HG03469 (cell line): ENCODE measurements around the gene WDR7.

Experiments
- ATAC-seq: cut with Tn5 transposase; IDR thresholded peaks from one replicate; pipeline ENCODE4 v1.9.1; 2021; ENCODE audit warnings: mild to moderate bottlenecking, moderate library complexity, moderate number of reproducible peaks; ENCODE audit not compliant: unreplicated experiment

The WDR7 gene

DNA sequence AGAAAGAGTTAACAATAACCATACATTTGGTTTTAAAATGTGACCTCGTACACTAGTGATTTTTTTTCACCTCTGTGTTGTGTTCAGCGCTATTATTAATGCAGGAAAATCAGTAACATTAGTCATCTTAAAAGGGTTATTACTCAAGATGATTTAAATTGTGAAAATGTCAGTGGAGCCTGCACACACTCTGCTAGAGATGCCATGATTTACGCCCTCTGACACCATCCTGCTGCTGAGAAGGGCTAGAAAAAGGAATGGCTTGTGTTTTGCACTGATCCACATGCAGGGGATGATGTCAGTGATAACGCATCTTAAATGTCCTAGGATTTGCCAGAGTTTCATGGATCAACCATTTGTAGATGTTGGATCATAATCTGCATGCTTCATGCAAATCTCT, 374.4 kb downstream of the WDR7 start:
- ATAC-seq, result no peak

- ATAC-seq, result no peak
These were observed 375.2 kb downstream of the WDR7 start for GRCh38 chr18:57026316-57026715.

DNA sequence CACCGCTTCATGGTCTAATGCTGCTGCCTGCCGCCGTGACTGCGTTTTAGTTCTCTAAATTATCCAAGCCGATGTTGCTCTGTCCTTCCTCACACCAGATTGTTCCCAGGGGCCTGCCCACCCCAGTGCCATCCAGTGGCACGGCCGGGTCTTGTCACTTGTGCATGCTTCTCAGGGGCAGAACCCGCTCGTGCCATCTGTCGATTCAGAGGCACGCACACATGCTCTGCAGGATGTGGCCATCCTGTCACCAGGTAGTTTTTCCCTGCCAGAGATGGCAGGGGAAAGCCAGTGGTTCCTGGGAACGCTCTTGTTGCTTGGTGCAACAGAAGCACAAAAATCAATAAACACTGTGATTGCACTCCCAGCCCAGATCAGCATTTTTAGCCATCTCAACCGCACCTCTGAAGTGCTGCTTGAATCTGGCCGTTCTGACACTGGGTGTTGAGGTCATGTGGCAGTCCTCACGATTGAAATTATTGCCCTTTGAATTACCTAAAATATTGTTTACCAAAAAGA, 376.1 kb downstream of the WDR7 start:
- ATAC-seq, result no peak

- ATAC-seq, result no peak
These were observed 378.6 kb downstream of the WDR7 start for GRCh38 chr18:57029761-57030160.

DNA sequence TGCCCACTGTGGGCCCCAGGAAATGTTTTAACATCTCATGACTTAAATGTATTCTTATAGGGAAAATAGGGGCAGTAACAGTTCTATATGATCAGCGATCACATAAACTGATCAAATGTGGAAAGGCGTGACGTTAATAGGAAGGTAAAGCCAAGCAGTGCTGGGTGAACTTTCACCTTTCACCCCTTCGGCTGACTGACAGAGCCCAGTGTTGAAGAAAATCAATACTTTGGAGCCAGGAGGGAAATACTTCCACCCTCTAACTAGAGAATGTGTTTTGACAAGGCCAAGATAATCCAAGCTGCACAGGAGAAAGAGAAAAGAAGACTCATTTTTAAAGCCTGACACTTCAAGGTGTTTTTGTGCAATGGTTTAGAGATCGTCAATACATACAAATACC, 379.3 kb downstream of the WDR7 start:
- ATAC-seq, result no peak

GRCh38 chr18:57035590-57035989, 384.4 kb downstream of the WDR7 start:
- no peak for ATAC-seq

DNA sequence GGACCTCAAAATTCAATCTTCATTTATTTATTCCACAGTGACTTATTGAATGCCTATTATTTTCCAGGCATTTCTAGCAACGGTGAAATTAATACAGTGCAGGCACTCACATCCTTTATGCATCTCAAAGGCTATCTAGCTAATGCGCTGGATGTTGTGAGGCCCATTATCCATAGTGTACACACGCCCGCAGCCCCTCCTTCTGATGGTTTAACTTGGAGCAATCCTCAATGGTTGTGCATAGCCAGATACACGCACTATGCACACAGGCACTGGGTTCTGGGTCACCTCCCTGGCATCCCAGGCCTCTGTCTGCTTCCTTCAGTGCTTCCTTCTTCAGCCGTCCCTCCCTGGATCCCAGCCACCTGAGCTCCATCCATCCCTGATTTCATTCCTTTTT, 387.2 kb downstream of the WDR7 start:
- no peak for ATAC-seq

GRCh38 chr18:57040175-57040574, 389.0 kb downstream of the WDR7 start:
- ATAC-seq, result no peak

DNA sequence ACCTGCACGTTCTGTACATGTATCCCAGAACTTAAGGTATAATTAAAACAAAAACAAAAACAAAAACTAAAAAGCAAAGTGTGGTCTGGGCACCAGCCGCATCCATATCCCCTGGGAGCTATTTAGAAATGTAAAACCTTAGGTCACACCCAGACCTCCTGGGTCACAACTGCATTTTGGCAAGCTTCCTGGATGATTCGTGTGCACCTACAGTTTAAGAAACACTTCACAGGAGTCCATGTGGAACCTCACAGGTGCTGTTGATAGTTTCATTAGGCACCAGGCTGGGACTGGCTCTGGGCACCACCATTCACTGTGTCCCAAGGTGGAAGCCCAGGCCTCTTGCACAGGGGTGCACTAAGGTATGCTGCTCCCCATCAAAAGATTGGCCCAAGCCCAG, 392.1 kb downstream of the WDR7 start:
- ATAC-seq, result no peak

DNA sequence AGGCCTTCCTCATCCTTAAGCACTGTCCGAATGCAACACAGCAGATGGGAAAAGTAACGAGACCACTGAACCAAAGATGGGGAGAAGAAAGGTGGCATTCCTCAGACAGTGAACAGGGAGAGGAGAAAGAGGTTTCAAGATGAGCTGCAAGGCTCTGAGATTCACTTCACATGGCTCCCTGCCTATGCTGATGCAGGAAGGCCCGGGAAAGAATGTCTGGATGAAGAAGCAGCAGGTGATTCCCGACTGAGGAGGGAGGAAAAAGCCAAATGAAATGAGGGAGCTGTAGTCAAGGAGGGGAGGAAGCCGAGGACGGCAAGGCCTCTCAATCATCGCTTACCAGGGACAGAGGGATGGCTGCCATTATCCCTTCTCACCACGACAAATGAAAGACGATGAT, 397.2 kb downstream of the WDR7 start:
- no peak for ATAC-seq

- no peak for ATAC-seq
These were observed 397.7 kb downstream of the WDR7 start for GRCh38 chr18:57048859-57049258.

DNA sequence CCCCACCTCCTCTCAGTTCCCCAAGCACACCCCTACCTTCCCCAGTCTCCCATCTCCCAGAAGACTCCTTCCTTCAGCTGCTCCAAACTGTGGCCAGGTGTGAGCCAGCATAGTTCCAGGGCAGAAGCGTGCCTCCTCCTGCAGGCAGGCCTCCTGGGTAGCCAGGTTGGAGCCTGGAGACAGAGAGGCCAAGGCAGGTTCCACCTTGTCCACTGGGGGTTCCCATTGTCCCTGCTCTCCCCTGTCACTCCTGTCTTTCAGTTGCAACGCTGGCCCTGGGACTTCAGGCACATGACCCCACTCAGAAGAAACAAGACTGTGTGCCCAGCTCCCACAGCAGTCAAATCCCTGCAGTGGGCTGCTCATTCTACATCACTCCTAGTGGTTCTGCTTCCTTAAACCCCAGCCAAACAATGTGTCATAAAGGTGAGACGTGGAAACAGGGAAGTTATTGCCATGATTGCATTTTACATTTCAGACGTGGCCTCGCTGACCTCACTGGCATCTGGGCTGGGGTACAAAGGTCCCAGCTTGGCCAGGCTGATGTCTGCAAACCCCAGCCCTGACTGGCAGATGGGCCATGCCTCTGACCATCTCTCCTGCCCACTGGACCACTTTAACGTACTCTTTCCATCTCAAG, 399.3 kb downstream of the WDR7 start:
- ATAC-seq, result no peak

DNA sequence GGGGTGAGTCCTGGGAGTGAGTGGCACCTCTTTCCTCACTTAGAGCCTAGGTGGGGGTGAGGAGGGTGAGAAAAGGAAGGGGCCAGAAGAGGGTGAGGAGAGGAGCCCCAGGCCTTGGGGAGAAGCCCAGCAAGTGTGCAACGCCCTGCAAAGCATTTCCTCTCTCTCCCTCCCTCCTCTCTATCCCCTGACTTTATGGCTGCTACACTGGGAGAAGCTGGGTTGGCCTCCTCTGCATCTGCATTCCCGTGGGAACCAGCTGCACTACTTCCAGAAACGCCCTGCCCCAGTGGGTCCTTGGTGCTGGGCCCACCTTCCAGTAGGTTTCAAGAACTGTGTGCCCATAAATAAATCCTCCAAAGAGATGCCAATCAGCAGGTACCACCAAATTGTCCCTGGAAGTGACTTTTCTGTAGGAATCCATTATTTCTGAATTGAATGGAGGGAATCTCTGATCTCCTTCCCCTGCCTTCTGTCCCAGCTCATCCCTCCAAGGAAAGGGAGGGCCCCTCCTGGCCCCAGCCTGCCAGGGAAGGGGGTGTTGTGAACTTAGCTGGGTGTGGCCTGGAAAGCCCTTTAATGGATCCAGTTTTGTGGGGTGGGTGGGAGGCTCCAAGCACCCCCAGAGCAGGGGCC, 400.0 kb downstream of the WDR7 start:
- ATAC-seq, result no peak

DNA sequence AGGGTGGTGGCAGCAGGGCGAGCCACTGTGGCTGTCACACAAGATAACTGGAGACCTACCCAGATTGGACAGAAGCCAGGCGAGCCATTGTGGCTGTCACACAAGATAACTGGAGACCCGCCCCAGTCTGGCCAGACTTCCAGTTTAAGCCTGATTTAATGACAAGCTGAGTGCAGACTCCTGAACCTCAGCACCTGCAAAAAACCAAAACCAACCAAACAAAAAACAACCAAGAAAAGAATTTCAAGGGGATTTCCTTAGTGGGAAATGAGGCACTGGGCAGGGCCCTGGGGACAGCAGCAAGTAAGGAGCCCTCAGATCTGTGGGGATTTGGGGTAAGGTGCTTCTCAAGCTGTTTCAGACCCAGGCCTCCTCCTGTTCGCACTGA, 400.5 kb downstream of the WDR7 start:
- ATAC-seq, result no peak

DNA sequence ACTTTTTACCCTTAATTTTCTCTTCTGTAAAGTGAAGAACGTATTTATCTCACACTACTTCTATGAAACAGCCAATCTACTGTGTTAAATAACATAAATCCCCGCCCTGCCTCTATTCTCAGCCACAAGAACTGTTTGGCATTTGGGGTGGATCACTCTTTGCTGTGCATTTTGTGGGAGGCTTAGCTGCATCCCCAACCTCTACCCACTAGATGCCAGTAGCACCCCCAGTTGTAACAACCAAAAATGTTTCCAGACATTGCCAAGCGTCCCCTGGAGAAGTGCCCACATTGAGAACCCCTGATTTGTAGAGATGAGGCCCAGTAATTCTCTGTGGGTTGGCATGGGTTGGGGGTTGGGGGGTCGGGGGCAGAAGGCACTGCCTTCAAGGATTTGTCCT, 401.0 kb downstream of the WDR7 start:
- ATAC-seq, result no peak

GRCh38 chr18:57052759-57053158, 401.6 kb downstream of the WDR7 start:
- no peak for ATAC-seq

- no peak for ATAC-seq
These were observed 403.7 kb downstream of the WDR7 start for GRCh38 chr18:57054891-57055290.

GRCh38 chr18:57057890-57058289, 406.7 kb downstream of the WDR7 start:
- ATAC-seq, result no peak

- ATAC-seq, result no peak
These were observed 407.6 kb downstream of the WDR7 start for GRCh38 chr18:57058734-57059133.

DNA sequence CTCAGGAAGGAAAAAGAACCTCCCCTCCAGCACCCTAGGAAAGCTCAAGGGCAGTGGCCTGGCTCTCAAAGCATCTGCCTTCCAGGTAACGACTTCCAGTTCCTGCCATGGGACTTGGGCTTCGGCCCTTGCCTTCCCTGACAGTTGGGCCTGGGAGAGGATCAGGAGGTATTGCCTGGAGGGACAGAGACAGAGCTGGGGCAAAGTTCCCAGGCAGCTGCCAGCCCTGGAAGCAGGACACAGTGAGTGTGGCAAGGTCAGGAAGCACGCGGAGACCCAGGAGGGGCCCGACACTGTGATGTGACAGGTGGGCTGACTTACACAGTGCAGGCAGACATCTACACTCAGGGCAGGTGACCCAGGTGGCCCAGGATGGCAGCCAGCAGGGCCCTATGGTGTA, 408.2 kb downstream of the WDR7 start:
- no peak for ATAC-seq

DNA sequence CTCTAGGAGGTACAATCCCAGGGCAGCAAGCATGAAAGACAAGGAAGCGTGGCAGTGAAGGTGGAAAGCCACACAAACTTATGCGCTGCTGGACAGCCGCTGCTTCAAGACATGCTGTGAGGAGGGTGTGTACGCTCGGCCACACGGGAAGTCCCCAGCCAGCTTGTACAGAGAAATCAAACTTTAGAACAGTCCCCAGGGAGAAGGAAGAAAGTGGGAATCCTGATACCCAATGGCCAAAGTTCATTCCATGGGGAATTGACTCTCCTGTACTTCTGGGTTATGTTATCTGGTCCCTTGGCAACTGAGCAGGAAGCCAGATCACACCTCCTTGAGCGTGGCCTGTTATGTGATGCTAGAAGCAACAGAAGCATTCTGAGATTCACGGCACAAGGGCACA, 409.7 kb downstream of the WDR7 start:
- ATAC-seq, result no peak

DNA sequence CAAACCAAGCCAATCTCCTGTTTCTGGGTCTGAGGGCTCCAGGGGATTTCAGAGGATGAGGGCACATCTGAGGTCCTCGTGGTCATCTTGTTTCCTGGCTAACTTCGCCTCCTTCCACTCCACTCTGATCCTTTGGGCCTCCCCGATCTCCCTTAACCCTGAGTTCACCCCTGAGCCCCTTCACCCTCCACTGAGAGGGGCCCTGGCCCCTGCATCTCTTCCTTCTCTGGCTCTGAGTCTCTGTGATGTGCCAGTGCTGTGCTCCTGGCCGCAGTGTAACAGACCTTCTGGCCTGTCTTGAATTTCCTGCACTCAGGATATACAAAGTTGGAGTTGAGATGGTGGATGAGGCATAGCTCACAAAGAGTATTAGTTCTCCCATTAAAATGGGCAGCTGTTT, 411.0 kb downstream of the WDR7 start:
- no peak for ATAC-seq

DNA sequence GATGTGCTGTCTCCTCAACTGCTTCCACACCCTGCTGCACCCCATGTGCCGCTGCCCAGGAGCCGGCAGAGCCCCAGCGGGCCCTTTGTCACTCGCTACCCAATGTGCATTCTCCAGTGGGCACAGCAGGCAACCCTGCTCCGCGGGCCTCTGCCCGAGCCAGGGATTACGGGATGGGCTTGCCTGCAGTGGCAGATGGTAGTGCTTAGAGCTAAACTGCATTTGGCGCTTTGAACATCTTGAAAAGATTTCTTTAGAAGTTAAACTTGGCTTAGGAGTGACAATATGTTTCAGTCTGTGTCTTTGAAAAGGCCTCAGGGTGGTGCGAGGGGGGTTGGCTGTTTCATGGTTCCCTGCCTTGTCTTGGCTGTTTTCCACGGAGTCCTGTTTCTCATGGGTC, 411.7 kb downstream of the WDR7 start:
- no peak for ATAC-seq
